BJ (cell line): ENCODE data around the gene TRAIP. TPM values are rescaled to one million over a fixed set of nuclear protein-coding genes. Genes with fewer than 3 reads are reported as not detected.
A peak's percentile ranks its signal among the peaks of the same experiment; 100 is the strongest.
"Not testable (repeated sequence)": the region's sequence is repeated elsewhere in the genome, so short reads cannot be mapped to it uniquely, and the experiment has no call there.

Source experiments
- CTCF ChIA-PET: fragments of 350-600 bp; formaldehyde crosslinking; extraction: SDS; loops from one replicate; lab custom pipeline; 2021; ENCODE audit warnings: antibody characterized with exemption, inconsistent platforms; lab: Yijun Ruan, JAX
- POLR2A ChIA-PET: fragments of 300-600 bp; sonication (Branson Sonifier 250); formaldehyde crosslinking; extraction: SDS; loops from one replicate; lab custom pipeline; 2021; ENCODE audit warnings: antibody characterized with exemption; lab: Charles Lee
- DNase-seq: peaks from one replicate; pipeline ENCODE4 v3.0.0-alpha.2; 2011; ENCODE audit warnings: low read depth
- H3K27me3 ChIP-seq: 2 replicates; pipeline ENCODE4 v1.6.0; 2011; ENCODE audit warnings: low read length; ENCODE audit not compliant: control insufficient read depth, insufficient read depth
- H3K36me3 ChIP-seq: 2 replicates; pipeline ENCODE4 v1.5.1; 2011; ENCODE audit warnings: low read length; ENCODE audit not compliant: control insufficient read depth, insufficient read depth
- H3K4me3 ChIP-seq: 2 replicates; pipeline ENCODE4 v1.5.1; 2011; ENCODE audit warnings: low read depth, mild to moderate bottlenecking, control low read depth, low read length
- polyA plus RNA-seq: library from polyadenylated mRNA; depleted of rRNA; stranded (reverse); fragments of >200 nt; gene quantifications from 2 replicates; pipeline ENCODE4 v1.2.3, GENCODE V29; 2011
- TF ChIP-seq, protein P1 (sequence below): IDR thresholded peaks from 2 replicates; pipeline ENCODE4 v1.5.1; 2011; ENCODE audit warnings: low read depth, mild to moderate bottlenecking, control low read depth, inconsistent platforms, low read length, moderate library complexity; ENCODE audit not compliant: insufficient read depth

TRAIP gene
- polyA plus RNA-seq, 1 experiment: 5.8 TPM

DNA sequence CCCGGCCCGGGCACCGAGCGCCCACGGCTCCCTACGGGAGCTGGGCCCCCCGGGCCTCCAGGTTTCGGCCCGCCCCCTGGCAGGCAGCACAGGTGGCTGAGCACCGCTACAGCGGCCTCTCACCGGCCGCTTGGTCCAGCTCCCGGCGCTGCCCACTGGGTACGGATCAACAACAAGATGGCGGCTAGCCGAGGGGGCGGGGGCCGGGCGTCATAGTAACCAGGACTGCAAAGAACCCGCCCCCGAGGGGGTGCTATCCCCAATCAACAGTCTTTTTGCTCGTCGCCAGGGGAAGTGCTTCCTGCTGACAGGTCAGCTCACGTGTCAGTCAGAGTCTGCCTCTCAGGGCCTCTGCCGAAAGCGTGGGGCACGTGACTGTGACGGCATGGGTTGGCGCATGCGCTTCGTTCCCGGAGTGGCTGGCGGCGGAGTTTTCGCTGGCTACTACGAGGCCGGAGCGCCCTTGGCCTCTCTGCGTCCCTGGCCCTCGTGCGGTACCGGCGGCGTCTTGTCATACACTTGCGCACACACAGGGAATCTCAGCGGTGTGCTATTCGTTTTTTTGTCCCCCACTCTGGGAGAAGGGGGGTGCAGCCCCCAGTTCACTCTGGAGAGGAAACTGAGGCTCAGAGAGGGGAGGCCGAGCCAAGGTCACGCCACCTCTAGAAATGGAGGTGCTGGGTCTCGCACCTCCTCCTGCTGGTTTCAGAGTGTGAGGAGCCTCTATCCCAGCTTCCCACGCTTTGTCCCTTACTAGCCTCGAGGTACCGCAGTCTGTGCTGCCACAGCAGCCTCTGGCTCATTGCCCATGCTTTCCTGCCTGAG is 69.8 kb downstream of the TRAIP start, which contains the start of gene IP6K1:
TSS of gene IP6K1 (minus strand) at position 186 of the 825 bp plus-strand sequence. CDS start 38,502 bp downstream, outside the sequence.
- CTCF ChIA-PET: interaction anchor here (0.9 to 2.5 kb wide), 7 partner anchors 11 to 119 kb away, joined by 3 to 13 read pairs (median 5); partner anchors contain the start of genes CDHR4 and INKA1

DNA sequence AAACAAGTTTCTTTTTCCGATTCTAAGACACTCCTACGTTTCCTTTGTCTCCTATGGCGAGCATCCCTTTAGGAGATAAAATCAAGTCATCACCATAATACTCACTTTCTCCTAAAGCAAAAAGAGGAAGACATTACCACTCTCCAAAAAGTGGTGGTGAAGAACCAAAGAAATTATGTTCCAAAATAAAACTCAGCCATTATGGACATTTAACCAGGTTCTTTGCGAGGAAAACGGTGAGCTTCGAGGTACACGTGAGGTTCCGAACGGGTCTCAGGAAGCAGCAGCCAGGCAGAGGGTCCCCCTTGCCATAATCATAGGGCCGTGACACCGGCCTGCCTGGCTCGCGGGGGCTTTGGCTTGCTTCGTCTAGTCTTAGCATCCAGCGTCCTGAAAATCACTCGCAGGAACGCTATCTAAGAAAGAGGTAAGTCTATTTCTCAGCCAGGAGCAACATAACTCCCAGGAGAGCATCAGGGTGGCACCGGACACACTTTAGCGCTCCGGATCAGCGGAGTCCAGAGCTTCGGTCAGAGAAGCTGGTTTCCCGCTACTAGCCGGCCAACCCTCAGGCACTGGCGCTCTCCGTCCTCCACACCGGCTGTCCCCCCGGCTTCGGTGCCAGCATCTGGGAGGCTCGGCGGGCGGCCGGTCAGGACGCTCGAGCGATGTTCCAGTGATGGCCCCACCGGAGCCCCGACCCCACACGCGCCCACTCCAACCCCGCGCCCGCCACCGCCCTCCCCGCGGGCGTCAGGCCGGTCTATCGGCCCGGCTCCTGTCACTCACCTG is 70.6 kb downstream of the TRAIP start:
- peaks cover 4% of the 10 kb centered on the region; the same call in 1 of the 2 replicates for H3K36me3 ChIP-seq
- POLR2A ChIA-PET: interaction anchor here (0.5 to 1.4 kb wide), 4 partner anchors 14 to 187 kb away, joined by 3 to 8 read pairs (median 4); partner anchors contain the start of gene INKA1
- no peak for DNase-seq
- CTCF ChIA-PET: interaction anchor here (0.8 to 2.5 kb wide), 6 partner anchors 10 to 82 kb away, joined by 3 to 13 read pairs (median 4); partner anchors contain the start of gene INKA1
- TF ChIP-seq, protein P1, sequence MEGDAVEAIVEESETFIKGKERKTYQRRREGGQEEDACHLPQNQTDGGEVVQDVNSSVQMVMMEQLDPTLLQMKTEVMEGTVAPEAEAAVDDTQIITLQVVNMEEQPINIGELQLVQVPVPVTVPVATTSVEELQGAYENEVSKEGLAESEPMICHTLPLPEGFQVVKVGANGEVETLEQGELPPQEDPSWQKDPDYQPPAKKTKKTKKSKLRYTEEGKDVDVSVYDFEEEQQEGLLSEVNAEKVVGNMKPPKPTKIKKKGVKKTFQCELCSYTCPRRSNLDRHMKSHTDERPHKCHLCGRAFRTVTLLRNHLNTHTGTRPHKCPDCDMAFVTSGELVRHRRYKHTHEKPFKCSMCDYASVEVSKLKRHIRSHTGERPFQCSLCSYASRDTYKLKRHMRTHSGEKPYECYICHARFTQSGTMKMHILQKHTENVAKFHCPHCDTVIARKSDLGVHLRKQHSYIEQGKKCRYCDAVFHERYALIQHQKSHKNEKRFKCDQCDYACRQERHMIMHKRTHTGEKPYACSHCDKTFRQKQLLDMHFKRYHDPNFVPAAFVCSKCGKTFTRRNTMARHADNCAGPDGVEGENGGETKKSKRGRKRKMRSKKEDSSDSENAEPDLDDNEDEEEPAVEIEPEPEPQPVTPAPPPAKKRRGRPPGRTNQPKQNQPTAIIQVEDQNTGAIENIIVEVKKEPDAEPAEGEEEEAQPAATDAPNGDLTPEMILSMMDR: no peak
- H3K4me3 ChIP-seq: peak overlapping the region; percentile 85
- H3K27me3 ChIP-seq: no peaks in the 10 kb centered on the region

More for the DNA sequence above, 69.8 kb downstream of the TRAIP start, which contains the start of gene IP6K1:
- POLR2A ChIA-PET: interaction anchor here (0.6 to 1.4 kb wide), 3 partner anchors 17 to 187 kb away, joined by 4 to 8 read pairs (median 5); partner anchors contain the start of gene INKA1
- TF ChIP-seq, protein P1: no peak
- Histone ChIP-seq H3K4me3 (peak within 1 kb of the TSS; percentile 85), H3K27me3 (no peaks in the 10 kb centered on the region), H3K36me3 (peaks cover 1% of the 10 kb centered on the region; the same call in 1 of the 2 replicates)
- peak; percentile 99 for DNase-seq

DNA sequence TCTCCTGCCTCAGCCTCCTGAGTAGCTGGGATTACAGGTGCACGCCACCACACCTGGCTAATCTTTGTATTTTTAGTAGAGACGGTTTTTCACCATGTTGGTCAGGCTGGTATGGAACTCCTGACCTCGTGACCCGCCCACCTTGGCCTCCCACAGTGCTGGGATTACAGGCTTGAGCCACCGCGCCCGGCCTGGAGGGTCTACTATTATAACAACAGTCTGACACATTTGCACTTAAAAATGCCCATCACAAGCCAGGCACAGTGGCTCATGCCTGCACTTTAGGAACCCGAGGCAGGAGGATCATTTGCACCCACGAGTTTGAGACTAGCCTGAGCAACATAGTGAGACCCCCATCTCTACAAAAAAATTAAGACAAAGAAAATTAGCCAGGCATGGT is 74.1 kb downstream of the TRAIP start:
- DNase-seq, POLR2A ChIA-PET, H3K36me3 ChIP-seq, H3K4me3 ChIP-seq, H3K27me3 ChIP-seq: not testable (repeated sequence)
- CTCF ChIA-PET: interaction anchor here (0.9 kb wide), 1 partner anchor 21 kb away, joined by 3 read pairs; the partner anchor contains the start of gene INKA1

DNA sequence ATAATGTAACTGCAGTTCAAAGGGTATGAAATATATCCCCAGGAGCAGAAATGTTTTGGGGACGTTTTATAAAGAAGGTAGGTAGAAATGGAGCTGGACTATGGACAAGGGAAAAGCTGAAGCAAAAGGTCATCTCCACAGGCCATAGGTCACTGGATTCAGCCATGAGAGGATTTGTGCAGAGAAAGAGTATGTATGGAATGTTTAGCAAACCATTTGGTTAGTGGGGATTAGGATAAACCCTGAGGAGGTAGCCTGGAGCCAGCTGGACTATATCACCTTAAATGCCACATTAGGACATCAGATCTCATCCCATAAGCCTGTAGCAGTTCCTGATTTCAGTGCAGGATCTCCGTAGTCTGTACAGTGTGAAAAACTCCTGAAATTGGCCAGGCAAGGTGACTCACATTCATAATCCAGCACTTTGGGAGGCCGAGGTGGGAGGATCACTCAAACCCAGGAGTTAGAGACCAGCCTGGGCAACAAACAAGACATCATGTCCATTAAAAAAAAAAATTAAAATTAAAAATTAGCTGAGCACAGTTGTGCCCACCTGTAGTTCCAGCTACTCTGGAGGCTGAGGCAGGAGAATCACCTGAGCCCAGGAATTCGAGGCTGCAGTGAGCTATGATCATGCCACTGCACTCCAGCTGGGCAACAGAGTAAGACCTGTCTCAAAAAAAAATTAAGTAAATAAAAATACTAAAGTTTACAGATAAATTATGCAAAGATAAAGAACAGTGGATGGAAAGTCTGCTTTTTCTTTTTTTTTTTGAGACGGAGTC is 74.8 kb downstream of the TRAIP start:
- Histone ChIP-seq H3K27me3 (no peaks in the 10 kb centered on the region), H3K36me3 (peaks cover 4% of the 10 kb centered on the region; the same call in 1 of the 2 replicates), H3K4me3 (no peak overlapping the region)
- TF ChIP-seq, protein P1: no peak
- ChIA-PET POLR2A (no interaction called here), CTCF (interaction anchor here (0.9 kb wide), 1 partner anchor 21 kb away, joined by 3 read pairs; the partner anchor contains the start of gene INKA1)
- DNase-seq: no peak

DNA sequence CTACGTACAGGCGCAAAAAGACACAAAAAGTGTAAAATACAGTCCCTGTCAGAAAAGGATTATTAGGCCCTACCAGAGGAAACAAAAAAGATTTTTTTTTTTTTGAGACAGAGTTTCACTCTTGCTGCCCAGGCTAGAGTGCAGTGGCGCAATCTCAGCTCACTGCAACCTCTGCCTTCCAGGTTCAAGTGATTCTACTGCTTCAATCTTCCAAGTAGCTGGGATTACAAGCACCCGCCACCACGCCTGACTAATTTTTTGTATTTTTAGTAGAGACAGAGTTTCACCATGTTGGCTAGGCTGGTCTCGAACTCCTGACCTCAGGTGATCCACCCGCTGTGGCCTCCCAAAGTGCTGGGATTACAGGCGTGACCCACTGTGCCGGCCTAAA is 75.4 kb downstream of the TRAIP start:
- POLR2A ChIA-PET, H3K4me3 ChIP-seq, CTCF ChIA-PET, H3K27me3 ChIP-seq, DNase-seq, H3K36me3 ChIP-seq: not testable (repeated sequence)
